ENCODE data around the gene TDG.

TDG gene

DNA sequence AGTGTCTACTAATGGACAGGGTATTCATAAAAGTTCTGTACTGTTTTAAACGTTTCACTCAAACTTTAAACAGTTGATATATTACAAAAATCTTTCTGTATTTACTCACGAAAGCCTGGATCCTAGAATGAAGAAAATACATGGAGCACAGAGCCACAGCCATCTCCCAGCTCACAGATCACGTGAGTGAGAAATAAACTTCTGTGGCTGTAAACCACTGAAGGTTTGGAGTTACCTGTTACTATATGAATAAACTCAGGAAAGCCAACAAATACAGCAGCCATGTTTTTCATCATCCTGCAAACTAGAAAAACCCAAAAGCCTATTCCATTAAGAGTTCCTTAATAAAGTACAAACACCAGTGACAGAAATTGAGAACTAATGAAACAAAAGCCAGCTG lies 867 bp upstream of the TDG start:
- in situ Hi-C loops (cut with HindIII; ENCODE audit: low pct_ligation_motif_present, low sequenced_read_pairs) = no loop called here
- no peaks in the 10 kb centered on the region for H3K36me3 ChIP-seq (replicated peaks)
- TF ChIP-seq CTCF (IDR thresholded peaks at IDR 0.05; ENCODE audit: low read depth, low read length, missing control alignments) = no peak
- no peaks in the 10 kb centered on the region for H3K27me3 ChIP-seq (replicated peaks)
- H3K27ac ChIP-seq = peak overlapping the region; percentile 93
- no peak for DNase-seq
- H3K4me3 ChIP-seq (ENCODE audit: low read depth, low read length) = peak overlapping the region; percentile 95

DNA sequence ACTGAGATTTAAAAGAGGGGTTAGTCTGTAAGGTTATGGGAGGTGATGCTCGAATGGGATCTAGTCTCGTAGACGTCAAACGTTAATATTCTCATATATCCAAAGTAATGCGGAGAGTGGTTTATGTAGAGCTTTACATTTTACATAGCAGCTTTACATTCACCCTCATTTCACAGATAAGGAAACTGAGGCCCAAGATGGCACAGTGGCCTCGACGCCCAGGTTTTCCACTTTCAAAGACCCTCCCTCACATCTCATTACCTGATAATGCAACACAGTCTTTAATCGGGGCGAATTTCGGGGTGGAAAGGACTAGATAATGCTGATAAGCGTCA lies 450 bp upstream of the TDG start:
- no peak for DNase-seq
- no peaks in the 10 kb centered on the region for H3K27me3 ChIP-seq (replicated peaks)
- H3K4me3 ChIP-seq (ENCODE audit: low read depth, low read length) = peak overlapping the region; percentile 95
- peak overlapping the region; percentile 93 for H3K27ac ChIP-seq
- in situ Hi-C loops (cut with HindIII; ENCODE audit: low pct_ligation_motif_present, low sequenced_read_pairs) = no loop called here
- no peaks in the 10 kb centered on the region for H3K36me3 ChIP-seq (replicated peaks)
- no peak for TF ChIP-seq CTCF (IDR thresholded peaks at IDR 0.05; ENCODE audit: low read depth, low read length, missing control alignments)

DNA sequence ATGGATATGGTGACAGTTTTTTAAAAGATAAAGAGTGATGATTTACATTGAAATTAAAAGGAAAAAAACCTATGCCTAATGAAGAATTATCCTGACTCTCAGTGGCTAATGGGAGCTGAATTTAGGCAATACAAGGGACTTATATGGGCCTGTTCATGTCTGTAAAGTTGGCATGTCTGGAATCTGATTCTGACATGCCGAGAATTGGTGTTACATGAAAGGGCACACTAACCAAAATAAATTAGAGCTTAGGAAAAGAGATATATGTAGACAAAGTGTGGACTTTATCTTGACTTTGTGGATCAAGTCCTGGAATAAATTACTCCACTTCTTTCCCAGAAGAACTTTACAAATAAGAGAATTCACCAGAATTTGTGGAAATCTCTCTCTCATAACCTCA lies 1.1 kb downstream of the TDG start:
- in situ Hi-C loops (cut with HindIII; ENCODE audit: low pct_ligation_motif_present, low sequenced_read_pairs) = no loop called here
- Histone ChIP-seq H3K4me3 (ENCODE audit: low read depth, low read length) (peak overlapping the region; percentile 95), H3K27ac (peak overlapping the region; percentile 93), H3K27me3 (replicated peaks) (no peaks in the 10 kb centered on the region), H3K36me3 (replicated peaks) (no peaks in the 10 kb centered on the region)
- no peak for DNase-seq
- no peak for TF ChIP-seq CTCF (IDR thresholded peaks at IDR 0.05; ENCODE audit: low read depth, low read length, missing control alignments)

DNA sequence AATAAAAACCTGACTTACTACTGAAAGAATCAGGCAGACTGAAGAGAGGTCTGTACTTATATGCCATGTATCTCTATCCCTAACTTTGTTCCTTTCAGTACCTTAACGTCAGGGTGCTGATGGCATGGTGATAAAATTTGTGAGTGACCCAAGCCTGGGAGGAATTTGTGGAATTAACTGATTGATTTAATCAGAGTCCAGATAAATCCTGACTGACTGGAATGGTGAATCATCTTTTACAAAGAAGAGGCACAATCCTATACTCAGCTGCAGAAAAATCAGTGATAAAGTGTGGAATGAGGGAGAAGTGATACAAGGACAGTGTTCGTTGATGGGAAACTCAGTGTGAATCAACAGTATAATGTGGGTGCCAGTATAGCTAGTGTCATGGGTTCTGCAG lies 3.7 kb downstream of the TDG start:
- H3K27ac ChIP-seq = peak overlapping the region; percentile 41
- no peaks in the 10 kb centered on the region for H3K27me3 ChIP-seq (replicated peaks)
- peak; percentile 37 for DNase-seq
- no peak overlapping the region for H3K4me3 ChIP-seq (ENCODE audit: low read depth, low read length)
- in situ Hi-C loops (cut with HindIII; ENCODE audit: low pct_ligation_motif_present, low sequenced_read_pairs) = no loop called here
- no peak for TF ChIP-seq CTCF (IDR thresholded peaks at IDR 0.05; ENCODE audit: low read depth, low read length, missing control alignments)
- peaks cover 4% of the 10 kb centered on the region for H3K36me3 ChIP-seq (replicated peaks)

- in situ Hi-C loops (cut with HindIII; ENCODE audit: low pct_ligation_motif_present, low sequenced_read_pairs) = no loop called here
- H3K27me3 ChIP-seq (replicated peaks) = no peaks in the 10 kb centered on the region
- DNase-seq = no peak
- H3K27ac ChIP-seq = no peak overlapping the region
- no peak for TF ChIP-seq CTCF (IDR thresholded peaks at IDR 0.05; ENCODE audit: low read depth, low read length, missing control alignments)
- peaks cover 23% of the 10 kb centered on the region for H3K36me3 ChIP-seq (replicated peaks)
- no peak overlapping the region for H3K4me3 ChIP-seq (ENCODE audit: low read depth, low read length)
Observed at GRCh38 chr12:103973909-103974308, 8.2 kb downstream of the TDG start.

- Histone ChIP-seq H3K27me3 (replicated peaks) (no peaks in the 10 kb centered on the region), H3K27ac (no peak overlapping the region), H3K36me3 (replicated peaks) (peaks cover 29% of the 10 kb centered on the region), H3K4me3 (ENCODE audit: low read depth, low read length) (no peak overlapping the region)
- TF ChIP-seq CTCF (IDR thresholded peaks at IDR 0.05; ENCODE audit: low read depth, low read length, missing control alignments) = no peak
- in situ Hi-C loops (cut with HindIII; ENCODE audit: low pct_ligation_motif_present, low sequenced_read_pairs) = no loop called here
- no peak for DNase-seq
Observed at GRCh38 chr12:103975368-103975767, 9.7 kb downstream of the TDG start.
